ENCODE results near the gene PMEPA1.

GRCh38 chr20:57659517-57660180 is 50.2 kb downstream of the PMEPA1 start:
- no peak for TF ChIP-seq L3MBTL2 (conservative IDR thresholded peaks at IDR 0.05)
- TF ChIP-seq HDGF (IDR thresholded peaks at IDR 0.05; ENCODE audit: borderline replicate concordance), result no peak
- no peak for TF ChIP-seq BHLHE40 (IDR thresholded peaks at IDR 0.05; ENCODE audit: borderline replicate concordance)
- no peak for TF ChIP-seq SP1 (IDR thresholded peaks at IDR 0.05)
- no peak for TF ChIP-seq FOXA1 (IDR thresholded peaks at IDR 0.05)
- TF ChIP-seq NFRKB (IDR thresholded peaks at IDR 0.05), result no peak
- no peak for TF ChIP-seq TARDBP (IDR thresholded peaks at IDR 0.05)
- TF ChIP-seq SUZ12 (IDR thresholded peaks at IDR 0.05), result no peak
- no peak for TF ChIP-seq ARNT (IDR thresholded peaks at IDR 0.05)
- no peak for TF ChIP-seq ELF4 (IDR thresholded peaks at IDR 0.05)
- no peak for TF ChIP-seq FOXK2 (IDR thresholded peaks at IDR 0.05)

All from HEK293T (cell line).